Natural killer cell (primary cell): Measurements from ENCODE around the gene ADCY5. TPM values are rescaled to one million over a fixed set of nuclear protein-coding genes. Genes with fewer than 3 reads are reported as not detected.

Experiments used
- ATAC-seq, 3 donors: fragments of 150-1000 bp in 2 of 3; fragments of 200-7000 bp in 1 of 3; cut with Tn5 transposase; 1 replicate in 1 of 3; 2 replicates in 2 of 3; pipeline ENCODE4 v1.10.0; 2021; ENCODE audit warnings: mild to moderate bottlenecking in 2 of 3, moderate library complexity in 2 of 3
- DNase-seq, 2 donors: peaks; one replicate each; pipeline versions ENCODE4 v3.0.0 to v3.0.0-alpha.2; 2013 to 2021; ENCODE audit warnings: mixed read lengths in 1 of 2
- H3K27ac ChIP-seq: one replicate; pipeline ENCODE4 v1.5.1; 2013; ENCODE audit warnings: mild to moderate bottlenecking, low read length
- H3K27me3 ChIP-seq: one replicate; pipeline ENCODE4 v1.6.1; 2013; ENCODE audit warnings: low read length; ENCODE audit not compliant: control insufficient read depth, insufficient read depth
- H3K36me3 ChIP-seq: one replicate; pipeline ENCODE4 v1.6.1; 2013; ENCODE audit warnings: low read length; ENCODE audit not compliant: control insufficient read depth, insufficient read depth
- H3K4me1 ChIP-seq: one replicate; pipeline ENCODE4 v1.6.1; 2013; ENCODE audit warnings: low read length; ENCODE audit not compliant: control insufficient read depth, insufficient read depth
- H3K4me3 ChIP-seq: one replicate; pipeline ENCODE4 v1.5.1; 2013; ENCODE audit warnings: low read length
- H3K9me3 ChIP-seq: one replicate; pipeline ENCODE4 v1.6.1; 2013; ENCODE audit warnings: low read length; ENCODE audit not compliant: control insufficient read depth, insufficient read depth
- H3K27ac Mint-ChIP-seq, 2 donors: one replicate each; pipeline ENCODE4 v1.8.0; 2022; ENCODE audit warnings: mild to moderate bottlenecking in 2 of 2, mixed read lengths in 2 of 2, moderate library complexity in 1 of 2
- H3K27me3 Mint-ChIP-seq, 2 donors: one replicate each; pipeline ENCODE4 v1.8.0; 2022; ENCODE audit warnings: low read depth in 2 of 2, mixed read lengths in 2 of 2
- H3K36me3 Mint-ChIP-seq: one replicate; pipeline ENCODE4 v1.8.0; 2022; ENCODE audit warnings: mixed read lengths
- H3K4me1 Mint-ChIP-seq, 2 donors: one replicate each; pipeline ENCODE4 v1.8.0; 2022; ENCODE audit warnings: mixed read lengths in 2 of 2
- H3K4me3 Mint-ChIP-seq: one replicate; pipeline ENCODE4 v1.8.0; 2022; ENCODE audit warnings: mild to moderate bottlenecking, moderate library complexity, mixed read lengths
- H3K9me3 Mint-ChIP-seq, 2 donors: one replicate each; pipeline ENCODE4 v1.8.0; 2022; ENCODE audit warnings: mixed read lengths in 2 of 2
- CTCF ChIP-seq: fragments of 200-600 bp; IDR thresholded peaks from one replicate; pipeline ENCODE4 v1.8.0; 2022; ENCODE audit warnings: antibody characterized with exemption
- WGBS: methylation state at CpG from one replicate; pipeline ENCODE4 v1.1.7; 2013; ENCODE audit warnings: missing lambda C conversion rate; ENCODE audit not compliant: insufficient coverage; 5-methylcytosine and 5-hydroxymethylcytosine counted together
- intact Hi-C: fragments of 100-400 bp; cut with micrococcal nuclease; formaldehyde crosslinking; loops from one replicate; pipeline ENCODE4 v1.14.2; 2022
- total RNA-seq, 4 donors: library from RNA; stranded (reverse); fragments of 120-200 nt in 1 of 4; gene quantifications; one replicate each; pipeline versions ENCODE4 v1.2.3 to v1.2.4, GENCODE V29; 2013 to 2022

The ADCY5 gene
- total RNA-seq, 3 donors from 2014 or later (not counting 1 experiment from before 2014, with no cell fraction given), result not detected

GRCh38 chr3:123411340-123412040 is 37.4 kb downstream of the ADCY5 start:
- Histone ChIP-seq H3K4me1 (no peaks in the 10 kb centered on the region), H3K36me3 (no peaks in the 10 kb centered on the region), H3K4me3 (no peak overlapping the region), H3K9me3 (no peaks in the 10 kb centered on the region), H3K27me3 (no peaks in the 10 kb centered on the region), H3K27ac (no peak overlapping the region)
- intact Hi-C loops, result no loop called here
- WGBS, result 72% methylated on average over 9 of the region's 9 CpGs
- no peak for TF ChIP-seq CTCF
- Mint-ChIP-seq H3K36me3 (no peaks in the 10 kb centered on the region), H3K4me3 (no peak overlapping the region), H3K4me1 (no peaks in the 10 kb centered on the region), H3K9me3 (no peaks in the 10 kb centered on the region), H3K27me3 (no peaks in the 10 kb centered on the region), H3K27ac (no peak overlapping the region)
- no peak for ATAC-seq
- DNase-seq, result no peak

DNA sequence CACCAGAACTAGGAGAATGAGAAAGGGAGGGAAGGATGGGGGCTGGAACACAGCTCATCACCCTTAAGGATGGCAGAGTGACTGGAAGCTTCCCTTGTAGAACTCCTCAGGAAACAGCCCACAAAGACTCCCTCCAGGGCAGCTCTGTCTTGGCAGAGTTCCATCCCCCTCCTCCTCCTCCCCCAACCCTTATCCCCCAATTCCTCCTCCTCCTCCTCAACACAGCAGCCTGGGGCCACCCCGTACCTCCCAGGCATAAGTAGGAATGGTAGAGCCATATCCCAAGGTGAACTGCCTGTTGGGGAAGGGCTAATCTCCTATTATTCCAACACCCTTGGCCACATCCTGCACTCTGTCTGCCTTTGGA is 38.8 kb downstream of the ADCY5 start:
- ATAC-seq, result no peak
- H3K36me3 ChIP-seq, result no peaks in the 10 kb centered on the region
- H3K27ac ChIP-seq, result no peak overlapping the region
- no peaks in the 10 kb centered on the region for H3K4me1 ChIP-seq
- no peak overlapping the region for H3K4me3 Mint-ChIP-seq
- H3K27me3 Mint-ChIP-seq, result no peaks in the 10 kb centered on the region
- no peak overlapping the region for H3K27ac Mint-ChIP-seq
- H3K4me1 Mint-ChIP-seq, result no peaks in the 10 kb centered on the region
- no peak for TF ChIP-seq CTCF
- intact Hi-C loops, result no loop called here
- no peaks in the 10 kb centered on the region for H3K36me3 Mint-ChIP-seq
- H3K4me3 ChIP-seq, result no peak overlapping the region
- no peaks in the 10 kb centered on the region for H3K9me3 ChIP-seq
- H3K27me3 ChIP-seq, result no peaks in the 10 kb centered on the region
- no CpG with 5 or more reads among the region's 1 CpG for WGBS
- no peaks in the 10 kb centered on the region for H3K9me3 Mint-ChIP-seq
- DNase-seq, result no peak

GRCh38 chr3:123409443-123410148 is 39.3 kb downstream of the ADCY5 start:
- Mint-ChIP-seq H3K4me3 (no peak overlapping the region), H3K27ac (no peak overlapping the region), H3K36me3 (no peaks in the 10 kb centered on the region), H3K4me1 (no peaks in the 10 kb centered on the region), H3K27me3 (no peaks in the 10 kb centered on the region), H3K9me3 (no peaks in the 10 kb centered on the region)
- no peaks in the 10 kb centered on the region for H3K9me3 ChIP-seq
- no peak for TF ChIP-seq CTCF
- DNase-seq (no peak), ATAC-seq (no peak)
- WGBS, result 15% methylated on average over 3 of the region's 5 CpGs
- no peak overlapping the region for H3K4me3 ChIP-seq
- H3K27ac ChIP-seq, result no peak overlapping the region
- no peaks in the 10 kb centered on the region for H3K36me3 ChIP-seq
- intact Hi-C loops, result no loop called here
- no peaks in the 10 kb centered on the region for H3K4me1 ChIP-seq
- H3K27me3 ChIP-seq, result no peaks in the 10 kb centered on the region
